Mammary microvascular endothelial cell (primary cell): ENCODE results near the gene TMUB2. TPM values are rescaled to one million over a fixed set of nuclear protein-coding genes. Genes with fewer than 3 reads are reported as not detected.

Source experiments
- total RNA-seq: library from RNA; depleted of rRNA; stranded (reverse); fragments of >200 nt; gene quantifications from 2 replicates; pipeline ENCODE4 v1.2.3, GENCODE V29; 2015

Gene TMUB2
- total RNA-seq: 26.7 and 27.2 TPM in 2 replicates

DNA sequence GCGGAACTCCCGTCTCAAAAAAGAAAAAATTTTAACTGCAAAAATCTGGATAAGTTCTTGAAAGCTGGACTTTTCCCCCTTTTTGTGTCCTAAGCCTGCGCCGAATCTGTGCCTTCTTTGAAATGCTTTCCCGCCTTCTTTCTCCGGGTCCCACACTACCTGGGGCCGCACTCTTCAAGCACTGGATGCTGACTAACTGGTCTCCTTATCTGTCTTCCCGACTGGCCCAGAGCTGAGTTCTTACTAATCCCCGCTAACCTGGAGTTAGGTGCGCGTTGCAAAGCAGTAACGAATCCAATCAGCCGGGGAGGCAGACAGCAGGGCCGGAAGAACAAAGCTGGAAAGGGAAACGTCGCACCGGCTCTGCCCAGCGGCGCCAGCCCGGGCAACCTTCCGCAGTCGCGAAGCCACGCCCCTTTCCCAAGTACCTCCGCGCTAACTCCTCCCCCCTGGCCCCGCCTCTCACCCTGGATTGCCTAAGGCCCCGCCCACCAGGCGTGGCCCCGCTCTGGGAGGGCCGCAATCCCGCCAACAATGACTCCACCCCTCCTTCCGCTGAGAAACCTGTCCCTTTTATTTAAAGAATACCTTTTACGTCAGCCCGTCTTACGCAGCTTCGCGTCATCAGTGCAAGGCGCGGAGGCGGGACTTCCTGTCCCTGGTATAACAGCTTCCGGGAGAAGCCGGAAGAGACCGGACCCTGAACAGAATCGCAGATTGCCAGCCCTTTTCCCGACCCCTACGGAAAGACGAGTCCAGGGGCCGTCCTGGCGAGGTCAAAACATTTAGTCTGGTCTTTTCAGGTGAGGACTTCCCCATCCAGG is at the start of gene TMUB2:
TMUB2 (plus strand) TSS at position 666 of the 824 bp plus-strand sequence. CDS start 737 bp downstream, outside the sequence.

DNA sequence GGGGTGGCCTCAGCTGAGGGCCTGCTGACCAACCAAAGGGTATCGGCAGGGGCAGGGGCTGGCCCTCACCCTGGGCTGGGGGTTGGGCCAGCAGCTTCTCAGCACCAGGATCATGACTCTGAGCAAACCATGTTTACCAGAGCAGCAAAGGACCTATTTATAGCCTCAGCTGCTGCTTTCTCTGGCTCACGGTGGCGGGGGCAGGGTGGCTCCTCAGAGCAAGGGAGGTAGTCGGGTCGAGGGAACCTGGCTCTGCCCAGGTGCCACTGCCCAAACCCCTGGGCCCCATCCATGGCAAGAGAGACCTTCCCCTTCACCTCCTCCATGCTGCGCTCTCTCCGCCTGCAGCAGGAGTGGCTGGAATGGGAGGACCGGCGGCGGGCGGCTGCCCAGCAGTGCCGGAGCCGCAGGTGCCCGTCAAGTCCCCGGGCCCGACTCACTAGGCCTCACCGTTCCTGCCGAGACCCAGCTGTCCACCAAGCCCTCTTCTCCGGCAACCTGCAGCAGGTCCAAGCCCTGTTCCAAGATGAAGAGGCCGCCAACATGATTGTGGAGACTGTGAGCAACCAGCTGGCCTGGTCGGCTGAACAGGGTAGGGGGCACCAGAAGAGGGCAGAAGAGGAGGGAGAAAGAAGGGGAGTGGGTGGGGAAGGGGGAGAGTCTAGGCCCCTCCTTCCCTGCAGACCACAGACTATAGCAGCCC is 16.1 kb upstream of the TMUB2 start, which contains the start of gene ASB16:
ASB16 (plus strand) TSS at position 206 of the 703 bp plus-strand sequence; CDS start at position 292, 86 bp downstream.

DNA sequence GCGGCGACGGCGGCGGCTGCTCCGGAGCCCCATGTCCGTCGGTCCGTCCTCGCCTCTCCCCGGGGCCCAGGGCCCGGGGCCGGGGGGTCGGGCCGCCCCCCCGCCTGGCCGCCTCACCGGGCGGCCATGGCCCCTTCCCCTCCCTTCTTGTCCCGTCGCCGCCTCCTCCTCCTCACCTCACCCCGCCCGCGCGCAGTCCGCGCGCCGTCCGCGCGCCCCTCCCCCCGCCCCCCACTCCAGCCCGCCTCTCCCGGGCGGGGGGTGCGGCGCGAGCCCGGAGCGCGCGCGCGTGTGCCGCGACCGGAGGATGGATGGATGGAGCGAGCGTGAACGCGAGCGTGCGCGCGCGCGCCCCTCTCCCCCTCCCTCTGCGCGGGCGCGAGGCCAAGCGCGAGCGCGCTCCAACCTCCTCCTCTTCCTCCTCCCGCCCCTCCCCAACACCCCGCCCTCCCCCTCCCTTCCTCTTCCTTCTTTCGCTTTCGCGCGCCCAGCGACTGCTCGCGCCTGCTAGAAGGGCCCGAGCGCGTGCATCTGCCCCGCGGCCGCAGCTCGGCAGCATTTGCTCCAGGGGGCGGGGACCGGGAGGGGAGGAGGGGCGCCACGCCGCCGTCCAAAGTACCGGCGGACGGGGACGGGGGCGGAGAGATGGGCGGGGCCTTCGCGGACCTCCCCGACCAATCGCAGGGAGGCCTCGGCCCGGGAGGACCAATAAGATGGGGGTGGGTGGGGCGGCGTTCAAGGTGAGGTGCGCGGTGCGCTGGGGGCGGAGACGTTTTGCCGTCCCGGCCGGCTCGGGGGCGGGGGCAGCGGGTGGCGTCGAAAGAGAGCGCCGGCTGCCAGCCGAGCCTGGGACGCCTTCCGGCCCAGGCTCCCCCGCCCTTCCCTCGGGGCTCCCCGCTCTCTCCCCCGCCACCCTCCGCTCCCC is 13.0 kb downstream of the TMUB2 start, which contains the start of gene ATXN7L3:
ATXN7L3 (minus strand) TSS at position 332 of the 925 bp plus-strand sequence. CDS start 1,814 bp downstream, outside the sequence.

DNA sequence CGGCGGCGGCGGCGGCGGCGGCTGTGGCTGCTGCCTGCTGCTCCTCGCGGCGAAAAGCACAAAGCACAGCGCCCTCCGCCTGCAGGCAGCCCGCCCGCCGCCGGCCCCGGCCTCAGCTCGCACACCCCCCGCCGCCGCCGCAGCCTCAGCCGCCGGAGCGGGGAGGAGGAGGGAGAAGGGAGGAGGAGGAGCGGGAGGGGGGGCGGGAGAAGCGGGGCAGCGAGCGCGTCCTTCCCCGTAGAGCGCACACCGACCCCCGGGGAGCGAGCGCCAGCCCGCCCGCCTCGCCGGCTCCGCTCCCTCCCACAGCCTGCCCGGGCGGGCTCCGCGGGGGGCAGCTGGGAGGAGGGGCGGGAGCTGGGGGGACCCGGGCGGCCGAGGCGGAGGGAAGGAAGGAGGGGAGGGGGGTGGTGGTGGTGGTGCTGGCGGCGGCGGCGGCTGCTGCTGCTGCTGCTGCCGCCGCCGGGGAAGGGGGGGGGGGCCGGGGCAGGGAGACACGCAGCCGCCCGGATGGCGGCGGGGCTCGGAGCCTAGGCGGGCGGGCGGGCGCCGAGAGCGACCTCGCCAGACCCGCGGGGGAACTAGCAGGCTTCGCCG is 32.9 kb downstream of the TMUB2 start, which contains the start of gene UBTF:
UBTF (minus strand) TSS at position 60 of the 597 bp plus-strand sequence. CDS start 1,446 bp downstream, outside the sequence.

Other genes starting within 250 kb of the TMUB2 start
- gene PPY, start 244.5 kb upstream of the TMUB2 start, total RNA-seq: not detected in 2 replicates
- gene PYY, start 233.0 kb upstream of the TMUB2 start, total RNA-seq: not detected in 2 replicates
- 11.0 and 13.9 TPM in 2 replicates for gene NAGS, start 182.3 kb upstream of the TMUB2 start, total RNA-seq
- 37.7 and 48.3 TPM in 2 replicates for gene TMEM101, start 172.0 kb upstream of the TMUB2 start, total RNA-seq
- gene LSM12, start 120.3 kb upstream of the TMUB2 start, total RNA-seq: 48.2 and 48.4 TPM in 2 replicates
- 38.5 and 48.9 TPM in 2 replicates for gene G6PC3, start 116.2 kb upstream of the TMUB2 start, total RNA-seq
- gene HDAC5, start 63.3 kb upstream of the TMUB2 start, total RNA-seq: 39.0 and 42.1 TPM in 2 replicates
- 5.0 and 7.2 TPM in 2 replicates for gene HROB, start 45.0 kb upstream of the TMUB2 start, total RNA-seq
- 0.15 TPM in 1 of 2 replicates, not detected in the other for gene ASB16, start 16.3 kb upstream of the TMUB2 start, total RNA-seq
- 28.8 and 55.3 TPM in 2 replicates for gene ATXN7L3, start 12.9 kb downstream of the TMUB2 start, total RNA-seq
- gene UBTF, start 32.7 kb downstream of the TMUB2 start, total RNA-seq: 50.5 and 55.8 TPM in 2 replicates
- not detected in 2 replicates for gene SLC4A1, start 81.2 kb downstream of the TMUB2 start, total RNA-seq
- not detected in 2 replicates for gene RUNDC3A, start 121.6 kb downstream of the TMUB2 start, total RNA-seq
- gene SLC25A39, start 137.9 kb downstream of the TMUB2 start, total RNA-seq: 100 and 102 TPM in 2 replicates
- 445 and 504 TPM in 2 replicates for gene GRN, start 158.3 kb downstream of the TMUB2 start, total RNA-seq
- gene FAM171A2, start 176.9 kb downstream of the TMUB2 start, total RNA-seq: 2.6 and 3.2 TPM in 2 replicates
- gene ITGA2B, start 202.7 kb downstream of the TMUB2 start, total RNA-seq: 0.39 TPM in 1 of 2 replicates, not detected in the other